WTC11 (cell line): Measurements from ENCODE around the gene UTP3. TPM values are rescaled to one million over a fixed set of nuclear protein-coding genes. Genes with fewer than 3 reads are reported as not detected.

ENCODE experiments used
- CBFB ChIP-seq: sonication (generic); formaldehyde crosslinking; IDR thresholded peaks from 2 replicates; pipeline ENCODE4 v1.8.1; 2022; ENCODE audit warnings: mild to moderate bottlenecking, low read depth, missing genetic modification reagents
- CREB1 ChIP-seq: sonication (generic); formaldehyde crosslinking; IDR thresholded peaks from 2 replicates; pipeline ENCODE4 v1.8.0; 2023; ENCODE audit warnings: mild to moderate bottlenecking, missing genetic modification reagents
- E2F5 ChIP-seq: sonication (generic); formaldehyde crosslinking; IDR thresholded peaks from 2 replicates; pipeline ENCODE4 v1.8.1; 2022; ENCODE audit warnings: mild to moderate bottlenecking, moderate library complexity, missing genetic modification reagents
- ELF4 ChIP-seq: sonication (generic); formaldehyde crosslinking; IDR thresholded peaks from 2 replicates; pipeline ENCODE4 v1.8.1; 2022; ENCODE audit warnings: low read depth, mild to moderate bottlenecking, moderate library complexity, missing genetic modification reagents
- ETV6 ChIP-seq: sonication (generic); formaldehyde crosslinking; IDR thresholded peaks from 2 replicates; pipeline ENCODE4 v1.8.1; 2022; ENCODE audit warnings: mild to moderate bottlenecking, missing genetic modification reagents
- GABPB1 ChIP-seq: sonication (generic); formaldehyde crosslinking; IDR thresholded peaks from 2 replicates; pipeline ENCODE4 v1.8.1; 2023; ENCODE audit warnings: mild to moderate bottlenecking, missing genetic modification reagents
- GTF2I ChIP-seq: fragments of 250-450 bp; sonication (Bioruptor Pico); conservative IDR thresholded peaks from 2 replicates; pipeline ENCODE4 v1.4.0; 2021; ENCODE audit warnings: mild to moderate bottlenecking
- JUN ChIP-seq: sonication (generic); formaldehyde crosslinking; IDR thresholded peaks from 2 replicates; pipeline ENCODE4 v1.8.0; 2023; ENCODE audit warnings: mild to moderate bottlenecking, missing genetic modification reagents
- NFATC4 ChIP-seq: fragments of 250-450 bp; sonication (Bioruptor Pico); IDR thresholded peaks from 2 replicates; pipeline ENCODE4 v1.9.0; 2021; ENCODE audit warnings: mild to moderate bottlenecking
- SMAD4 ChIP-seq: sonication (generic); formaldehyde crosslinking; IDR thresholded peaks from 2 replicates; pipeline ENCODE4 v1.8.0; 2022; ENCODE audit warnings: mild to moderate bottlenecking, missing genetic modification reagents
- ZNF219 ChIP-seq: sonication (generic); formaldehyde crosslinking; IDR thresholded peaks from 2 replicates; pipeline ENCODE4 v1.8.0; 2023; ENCODE audit warnings: missing genetic modification reagents, mild to moderate bottlenecking, borderline replicate concordance
- ZNF263 ChIP-seq: sonication (generic); formaldehyde crosslinking; IDR thresholded peaks from 2 replicates; pipeline ENCODE4 v1.8.1; 2022; ENCODE audit warnings: low read depth, mild to moderate bottlenecking, moderate library complexity, missing genetic modification reagents
- total RNA-seq: library from RNA; stranded (reverse); gene quantifications from 3 replicates; pipeline ENCODE4 v1.2.3, GENCODE V29; 2021
- TF ChIP-seq, protein P1 (sequence below): sonication (generic); formaldehyde crosslinking; IDR thresholded peaks from 2 replicates; pipeline ENCODE4 v1.8.1; 2023; ENCODE audit warnings: mild to moderate bottlenecking, moderate library complexity, missing genetic modification reagents
- TF ChIP-seq, protein P2 (sequence below): sonication (generic); formaldehyde crosslinking; conservative IDR thresholded peaks from 2 replicates; pipeline ENCODE4 v1.8.1; 2022; ENCODE audit warnings: mild to moderate bottlenecking, missing genetic modification reagents
- TF ChIP-seq, protein P3 (sequence below): sonication (generic); formaldehyde crosslinking; conservative IDR thresholded peaks from 2 replicates; pipeline ENCODE4 v1.8.1; 2023; ENCODE audit warnings: mild to moderate bottlenecking, low read depth, missing genetic modification reagents, moderate library complexity
- TF ChIP-seq, protein P4 (sequence below): sonication (generic); formaldehyde crosslinking; IDR thresholded peaks from 2 replicates; pipeline ENCODE4 v1.8.1; 2023; ENCODE audit warnings: mild to moderate bottlenecking, missing genetic modification reagents, moderate library complexity
- TF ChIP-seq, protein P5 (sequence below): sonication (generic); formaldehyde crosslinking; IDR thresholded peaks from 2 replicates; pipeline ENCODE4 v1.8.0; 2022; ENCODE audit warnings: mild to moderate bottlenecking, missing genetic modification reagents
- TF ChIP-seq, protein P6 (sequence below): sonication (generic); formaldehyde crosslinking; IDR thresholded peaks from 2 replicates; pipeline ENCODE4 v1.8.1; 2023; ENCODE audit warnings: mild to moderate bottlenecking, missing genetic modification reagents, moderate library complexity

Gene UTP3
- total RNA-seq, 1 experiment from 2014 or later = 45.5 TPM

- TF ChIP-seq, protein P1, sequence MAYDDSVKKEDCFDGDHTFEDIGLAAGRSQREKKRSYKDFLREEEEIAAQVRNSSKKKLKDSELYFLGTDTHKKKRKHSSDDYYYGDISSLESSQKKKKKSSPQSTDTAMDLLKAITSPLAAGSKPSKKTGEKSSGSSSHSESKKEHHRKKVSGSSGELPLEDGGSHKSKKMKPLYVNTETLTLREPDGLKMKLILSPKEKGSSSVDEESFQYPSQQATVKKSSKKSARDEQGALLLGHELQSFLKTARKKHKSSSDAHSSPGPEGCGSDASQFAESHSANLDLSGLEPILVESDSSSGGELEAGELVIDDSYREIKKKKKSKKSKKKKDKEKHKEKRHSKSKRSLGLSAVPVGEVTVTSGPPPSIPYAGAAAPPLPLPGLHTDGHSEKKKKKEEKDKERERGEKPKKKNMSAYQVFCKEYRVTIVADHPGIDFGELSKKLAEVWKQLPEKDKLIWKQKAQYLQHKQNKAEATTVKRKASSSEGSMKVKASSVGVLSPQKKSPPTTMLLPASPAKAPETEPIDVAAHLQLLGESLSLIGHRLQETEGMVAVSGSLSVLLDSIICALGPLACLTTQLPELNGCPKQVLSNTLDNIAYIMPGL (CRISPR knock-in tag) = peak; percentile 60; the same call in 1 of the 2 replicates
- TF ChIP-seq, protein P2, sequence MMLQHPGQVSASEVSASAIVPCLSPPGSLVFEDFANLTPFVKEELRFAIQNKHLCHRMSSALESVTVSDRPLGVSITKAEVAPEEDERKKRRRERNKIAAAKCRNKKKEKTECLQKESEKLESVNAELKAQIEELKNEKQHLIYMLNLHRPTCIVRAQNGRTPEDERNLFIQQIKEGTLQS (CRISPR knock-in tag) = no peak
- TF ChIP-seq, protein P3, sequence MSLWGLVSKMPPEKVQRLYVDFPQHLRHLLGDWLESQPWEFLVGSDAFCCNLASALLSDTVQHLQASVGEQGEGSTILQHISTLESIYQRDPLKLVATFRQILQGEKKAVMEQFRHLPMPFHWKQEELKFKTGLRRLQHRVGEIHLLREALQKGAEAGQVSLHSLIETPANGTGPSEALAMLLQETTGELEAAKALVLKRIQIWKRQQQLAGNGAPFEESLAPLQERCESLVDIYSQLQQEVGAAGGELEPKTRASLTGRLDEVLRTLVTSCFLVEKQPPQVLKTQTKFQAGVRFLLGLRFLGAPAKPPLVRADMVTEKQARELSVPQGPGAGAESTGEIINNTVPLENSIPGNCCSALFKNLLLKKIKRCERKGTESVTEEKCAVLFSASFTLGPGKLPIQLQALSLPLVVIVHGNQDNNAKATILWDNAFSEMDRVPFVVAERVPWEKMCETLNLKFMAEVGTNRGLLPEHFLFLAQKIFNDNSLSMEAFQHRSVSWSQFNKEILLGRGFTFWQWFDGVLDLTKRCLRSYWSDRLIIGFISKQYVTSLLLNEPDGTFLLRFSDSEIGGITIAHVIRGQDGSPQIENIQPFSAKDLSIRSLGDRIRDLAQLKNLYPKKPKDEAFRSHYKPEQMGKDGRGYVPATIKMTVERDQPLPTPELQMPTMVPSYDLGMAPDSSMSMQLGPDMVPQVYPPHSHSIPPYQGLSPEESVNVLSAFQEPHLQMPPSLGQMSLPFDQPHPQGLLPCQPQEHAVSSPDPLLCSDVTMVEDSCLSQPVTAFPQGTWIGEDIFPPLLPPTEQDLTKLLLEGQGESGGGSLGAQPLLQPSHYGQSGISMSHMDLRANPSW (CRISPR knock-in tag) = 0 out of 2 replicates have a peak, but pooled peaks have one; percentile 51
- TF ChIP-seq CBFB (peak; percentile 53; the same call in 1 of the 2 replicates), SMAD4 (CRISPR knock-in tag) (no peak), GABPB1 (CRISPR knock-in tag) (no peak), GTF2I (CRISPR knock-in tag) (no peak), CREB1 (CRISPR knock-in tag) (no peak), ZNF219 (CRISPR knock-in tag) (no peak), ELF4 (no peak), ETV6 (CRISPR knock-in tag) (peak; percentile 57; the same call in 1 of the 2 replicates), JUN (CRISPR knock-in tag) (no peak), E2F5 (peak; percentile 58; the same call in 1 of the 2 replicates), NFATC4 (CRISPR knock-in tag) (no peak), ZNF263 (CRISPR knock-in tag) (no peak)
- TF ChIP-seq, protein P4, sequence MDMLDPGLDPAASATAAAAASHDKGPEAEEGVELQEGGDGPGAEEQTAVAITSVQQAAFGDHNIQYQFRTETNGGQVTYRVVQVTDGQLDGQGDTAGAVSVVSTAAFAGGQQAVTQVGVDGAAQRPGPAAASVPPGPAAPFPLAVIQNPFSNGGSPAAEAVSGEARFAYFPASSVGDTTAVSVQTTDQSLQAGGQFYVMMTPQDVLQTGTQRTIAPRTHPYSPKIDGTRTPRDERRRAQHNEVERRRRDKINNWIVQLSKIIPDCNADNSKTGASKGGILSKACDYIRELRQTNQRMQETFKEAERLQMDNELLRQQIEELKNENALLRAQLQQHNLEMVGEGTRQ (CRISPR knock-in tag) = no peak; the same call in 1 of the 2 replicates
- TF ChIP-seq, protein P5, sequence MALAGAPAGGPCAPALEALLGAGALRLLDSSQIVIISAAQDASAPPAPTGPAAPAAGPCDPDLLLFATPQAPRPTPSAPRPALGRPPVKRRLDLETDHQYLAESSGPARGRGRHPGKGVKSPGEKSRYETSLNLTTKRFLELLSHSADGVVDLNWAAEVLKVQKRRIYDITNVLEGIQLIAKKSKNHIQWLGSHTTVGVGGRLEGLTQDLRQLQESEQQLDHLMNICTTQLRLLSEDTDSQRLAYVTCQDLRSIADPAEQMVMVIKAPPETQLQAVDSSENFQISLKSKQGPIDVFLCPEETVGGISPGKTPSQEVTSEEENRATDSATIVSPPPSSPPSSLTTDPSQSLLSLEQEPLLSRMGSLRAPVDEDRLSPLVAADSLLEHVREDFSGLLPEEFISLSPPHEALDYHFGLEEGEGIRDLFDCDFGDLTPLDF (CRISPR knock-in tag) = no peak
- TF ChIP-seq, protein P6, sequence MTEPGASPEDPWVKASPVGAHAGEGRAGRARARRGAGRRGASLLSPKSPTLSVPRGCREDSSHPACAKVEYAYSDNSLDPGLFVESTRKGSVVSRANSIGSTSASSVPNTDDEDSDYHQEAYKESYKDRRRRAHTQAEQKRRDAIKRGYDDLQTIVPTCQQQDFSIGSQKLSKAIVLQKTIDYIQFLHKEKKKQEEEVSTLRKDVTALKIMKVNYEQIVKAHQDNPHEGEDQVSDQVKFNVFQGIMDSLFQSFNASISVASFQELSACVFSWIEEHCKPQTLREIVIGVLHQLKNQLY (CRISPR knock-in tag) = no peak
- TF ChIP-seq, all 79 proteins: peak for 15
Observed at GRCh38 chr4:70704215-70704930, 16.0 kb downstream of the UTP3 start (continued).
